Mucosa of descending colon (tissue), 3 donors: ENCODE measurements around the gene C17orf78. TPM values are rescaled to one million over a fixed set of nuclear protein-coding genes. Genes with fewer than 3 reads are reported as not detected.
"Not testable (repeated sequence)": the region's sequence is repeated elsewhere in the genome, so short reads cannot be mapped to it uniquely, and the experiment has no call there.

Experiments used
- ATAC-seq: fragments of 200-7000 bp; cut with Tn5 transposase; one replicate; pipeline ENCODE4 v1.9.1; 2020; ENCODE audit warnings: mild to moderate bottlenecking, moderate library complexity
- DNase-seq, 3 donors: peaks; one replicate each; pipeline ENCODE4 v3.0.0-alpha.2; 2020
- H3K36me3 ChIP-seq: fragments of 200-600 bp; one replicate; pipeline ENCODE4 v1.8.0; 2021; ENCODE audit warnings: low read depth, mild to moderate bottlenecking
- H3K4me1 ChIP-seq: fragments of 200-600 bp; one replicate; pipeline ENCODE4 v1.8.0; 2021; ENCODE audit warnings: low read depth, mild to moderate bottlenecking
- H3K4me3 ChIP-seq: fragments of 200-600 bp; one replicate; pipeline ENCODE4 v1.8.0; 2021; ENCODE audit warnings: mild to moderate bottlenecking
- H3K9me3 ChIP-seq: fragments of 200-600 bp; one replicate; pipeline ENCODE4 v1.8.0; 2021; ENCODE audit warnings: mild to moderate bottlenecking
- intact Hi-C, 2 donors: fragments of 100-400 bp; cut with DNase I in 1 of 2; cut with micrococcal nuclease in 1 of 2; formaldehyde crosslinking; loops; one replicate each; pipeline versions ENCODE4 v1.11.0 to v1.11.1; 2022; cut with DNase I, micrococcal nuclease
- total RNA-seq, 3 donors: library from RNA; stranded (reverse); fragmentation: NEBNext Ultra II Directional in 2 of 3; extraction: Animal tissue kit (Norgen Biotek cat#: 25700) in 2 of 3; gene quantifications; one replicate each; pipeline versions ENCODE4 v1.2.1 to v1.2.4, GENCODE V29; 2021 to 2023
- TF ChIP-seq, protein P1 (sequence below): fragments of 200-600 bp; IDR thresholded peaks from one replicate; pipeline ENCODE4 v1.8.0; 2022; ENCODE audit warnings: antibody characterized with exemption, mild to moderate bottlenecking
- donor health status: DM: no; HTN: no; CAD: no; lungs with moderate emphysema.
- donor health status: DM: no; HTN: no; CAD: no.
- donor health status: DM: no; HTN: yes; CAD: no.

C17orf78 gene
- total RNA-seq, 3 donors from 2014 or later, result not detected

DNA sequence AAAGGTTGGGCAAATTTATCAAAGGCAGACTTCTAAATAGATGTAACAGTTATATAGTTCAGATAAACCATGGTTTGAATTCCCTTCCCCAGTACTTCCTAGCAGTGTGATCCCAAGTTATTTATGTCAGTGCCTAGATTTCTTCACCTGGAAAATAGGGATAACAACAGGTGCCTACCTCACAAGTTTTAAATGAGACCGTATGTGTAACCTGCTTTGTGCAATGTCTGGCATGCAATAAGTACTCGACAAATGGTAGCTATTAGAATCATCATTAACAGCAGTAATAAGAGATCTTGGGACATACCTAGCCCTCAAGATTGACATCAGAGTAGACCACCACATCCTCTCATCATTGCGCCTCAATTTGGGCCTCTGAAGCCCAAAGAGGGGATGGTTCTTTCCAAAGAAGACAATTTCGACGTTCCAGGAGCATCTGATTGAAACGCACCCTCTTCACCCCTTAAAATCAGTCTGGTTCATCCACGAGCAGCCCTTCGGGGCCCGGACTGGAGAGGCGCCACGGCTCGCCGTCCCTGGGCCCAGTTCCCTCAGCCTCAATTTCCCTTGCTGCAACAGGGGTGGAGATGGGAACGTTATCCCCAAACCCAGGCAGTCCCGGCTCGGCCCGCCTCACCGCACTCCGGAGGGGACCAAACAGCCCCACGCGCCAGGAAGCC lies 30.3 kb downstream of the C17orf78 start:
- intact Hi-C loops, result no loop called here
- no peaks in the 10 kb centered on the region for H3K9me3 ChIP-seq
- peaks cover 4% of the 10 kb centered on the region for H3K4me1 ChIP-seq
- ATAC-seq (no peak), DNase-seq (no peak)
- H3K4me3 ChIP-seq, result peak overlapping the region; percentile 48
- TF ChIP-seq, protein P1, sequence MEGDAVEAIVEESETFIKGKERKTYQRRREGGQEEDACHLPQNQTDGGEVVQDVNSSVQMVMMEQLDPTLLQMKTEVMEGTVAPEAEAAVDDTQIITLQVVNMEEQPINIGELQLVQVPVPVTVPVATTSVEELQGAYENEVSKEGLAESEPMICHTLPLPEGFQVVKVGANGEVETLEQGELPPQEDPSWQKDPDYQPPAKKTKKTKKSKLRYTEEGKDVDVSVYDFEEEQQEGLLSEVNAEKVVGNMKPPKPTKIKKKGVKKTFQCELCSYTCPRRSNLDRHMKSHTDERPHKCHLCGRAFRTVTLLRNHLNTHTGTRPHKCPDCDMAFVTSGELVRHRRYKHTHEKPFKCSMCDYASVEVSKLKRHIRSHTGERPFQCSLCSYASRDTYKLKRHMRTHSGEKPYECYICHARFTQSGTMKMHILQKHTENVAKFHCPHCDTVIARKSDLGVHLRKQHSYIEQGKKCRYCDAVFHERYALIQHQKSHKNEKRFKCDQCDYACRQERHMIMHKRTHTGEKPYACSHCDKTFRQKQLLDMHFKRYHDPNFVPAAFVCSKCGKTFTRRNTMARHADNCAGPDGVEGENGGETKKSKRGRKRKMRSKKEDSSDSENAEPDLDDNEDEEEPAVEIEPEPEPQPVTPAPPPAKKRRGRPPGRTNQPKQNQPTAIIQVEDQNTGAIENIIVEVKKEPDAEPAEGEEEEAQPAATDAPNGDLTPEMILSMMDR, result no peak
- no peaks in the 10 kb centered on the region for H3K36me3 ChIP-seq

GRCh38 chr17:37406635-37407461 lies 31.1 kb downstream of the C17orf78 start, which contains the start of the genes ACACA and TADA2A:
ACACA (minus strand) TSS chr17:37406836; CDS start chr17:37406299, 537 bp downstream.
TADA2A (plus strand) TSS chr17:37406886; CDS start chr17:37411366, 4,480 bp downstream.
- Histone ChIP-seq H3K36me3 (peaks cover 3% of the 10 kb centered on the region), H3K4me3 (peak within 1 kb of the TSS; percentile 48), H3K4me1 (peaks cover 4% of the 10 kb centered on the region), H3K9me3 (no peaks in the 10 kb centered on the region)
- ATAC-seq (peak; percentile 94), DNase-seq (peak; percentile 82 to 89 (median 88))
- TF ChIP-seq, protein P1, result no peak
- intact Hi-C loops, result no loop called here

GRCh38 chr17:37408145-37408479 lies 32.3 kb downstream of the C17orf78 start:
- peak in 1 of 3 donors; percentile 17 for DNase-seq
- H3K4me3 ChIP-seq, ATAC-seq: not testable (repeated sequence)

GRCh38 chr17:37410357-37410756 lies 34.6 kb downstream of the C17orf78 start:
- peaks cover 3% of the 10 kb centered on the region for H3K36me3 ChIP-seq
- TF ChIP-seq, protein P1, result no peak
- no peaks in the 10 kb centered on the region for H3K9me3 ChIP-seq
- ATAC-seq, result no peak
- intact Hi-C loops, result no loop called here
- H3K4me3 ChIP-seq, result no peak overlapping the region
- no peak for DNase-seq
- H3K4me1 ChIP-seq, result peaks cover 3% of the 10 kb centered on the region

More at GRCh38 chr17:37408145-37408479, 32.3 kb downstream of the C17orf78 start:
- H3K9me3 ChIP-seq, intact Hi-C loops, H3K4me1 ChIP-seq, H3K36me3 ChIP-seq: not testable (repeated sequence)

- peaks cover 3% of the 10 kb centered on the region for H3K36me3 ChIP-seq
- no peak overlapping the region for H3K4me3 ChIP-seq
- no peak for ATAC-seq
- H3K9me3 ChIP-seq, result no peaks in the 10 kb centered on the region
- intact Hi-C loops, result no loop called here
- DNase-seq, result no peak
- H3K4me1 ChIP-seq, result no peaks in the 10 kb centered on the region
- TF ChIP-seq, protein P1, result no peak
These were observed 38.2 kb downstream of the C17orf78 start for GRCh38 chr17:37413875-37414519.
